Hindlimb muscle (tissue), 1 donor: Measurements from ENCODE around the gene CD300A. TPM values are rescaled to one million over a fixed set of nuclear protein-coding genes. Genes with fewer than 3 reads are reported as not detected.

Experiments used
- DNase-seq: peaks from one replicate; pipeline ENCODE4 v3.0.0-alpha.2; 2013
- polyA plus RNA-seq: library from polyadenylated mRNA; unstranded; fragments of 120-200 nt; gene quantifications from one replicate; pipeline ENCODE4 v1.2.1, GENCODE V29; 2013; ENCODE audit not compliant: insufficient read length

CD300A gene
- polyA plus RNA-seq, 1 donor, result 2.2 TPM

DNA sequence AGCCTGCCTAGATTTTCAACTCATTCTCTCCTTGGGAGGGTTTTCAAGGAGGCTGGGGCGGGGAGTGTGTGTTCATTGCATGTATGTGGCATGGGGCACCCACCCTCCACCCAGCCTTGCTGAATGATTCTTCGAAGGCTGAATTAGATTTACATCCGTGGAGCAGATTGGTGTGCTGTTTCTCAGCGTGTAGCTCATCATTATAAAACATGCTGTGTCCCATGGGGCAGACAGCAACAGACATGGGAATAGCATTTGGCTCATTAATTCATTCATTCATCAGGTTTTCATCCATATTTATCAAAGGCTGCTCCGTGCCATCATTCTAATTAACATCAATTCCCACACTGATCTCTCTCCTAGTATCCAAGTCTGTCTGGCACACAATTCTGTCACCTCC, 10.6 kb upstream of the CD300A start:
- no peak for DNase-seq

DNA sequence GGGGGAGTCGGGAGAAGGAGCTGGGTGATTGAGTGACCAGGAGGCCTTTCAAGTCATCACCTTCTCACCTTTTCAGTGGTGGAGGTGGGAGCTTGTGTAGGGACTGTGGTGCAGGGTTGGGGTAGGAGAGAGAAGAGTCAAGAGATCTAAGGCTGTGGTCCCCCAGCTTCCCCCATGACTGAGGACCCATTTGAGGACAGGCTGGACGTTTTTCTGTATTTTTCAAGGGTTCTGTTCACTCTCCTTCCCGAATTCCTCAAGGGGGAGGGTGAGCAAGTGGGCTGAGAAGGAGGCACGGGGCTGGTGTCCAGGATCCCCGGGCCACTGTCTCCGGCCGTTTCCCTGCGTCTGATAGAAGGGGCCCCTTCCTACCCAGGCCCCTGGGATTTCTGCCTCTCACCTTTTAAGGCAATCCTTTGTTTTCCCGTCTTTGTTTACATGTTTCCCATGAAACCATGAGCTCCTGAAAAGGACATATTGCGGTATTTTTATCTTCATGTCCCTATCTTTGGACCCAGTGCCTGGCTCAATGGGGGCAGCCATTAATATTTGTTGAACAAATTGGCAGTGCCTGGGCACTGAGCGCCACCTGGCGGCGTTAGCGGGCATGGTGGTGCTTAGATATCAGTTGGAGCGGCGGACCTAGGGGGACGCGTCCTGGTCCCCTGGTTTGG, 9.2 kb upstream of the CD300A start:
- peak; percentile 77 for DNase-seq

DNA sequence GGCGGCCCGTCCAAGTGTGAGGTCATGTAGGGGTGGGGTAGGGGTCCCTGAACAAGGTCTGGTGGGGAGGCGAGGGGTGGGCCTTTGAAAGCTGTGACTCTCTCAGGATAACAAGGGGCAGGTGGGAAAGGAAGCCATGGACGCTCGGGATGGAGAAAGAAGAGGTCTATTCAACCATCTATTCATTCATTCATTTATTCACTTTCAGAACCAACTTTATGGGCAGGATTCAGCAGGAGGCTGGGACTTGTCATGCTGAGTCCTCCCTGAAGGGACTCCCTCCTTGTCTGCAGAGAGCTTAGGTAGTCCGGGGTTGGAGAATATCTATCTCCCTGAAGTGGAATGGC, 8.6 kb upstream of the CD300A start:
- DNase-seq, result no peak

DNA sequence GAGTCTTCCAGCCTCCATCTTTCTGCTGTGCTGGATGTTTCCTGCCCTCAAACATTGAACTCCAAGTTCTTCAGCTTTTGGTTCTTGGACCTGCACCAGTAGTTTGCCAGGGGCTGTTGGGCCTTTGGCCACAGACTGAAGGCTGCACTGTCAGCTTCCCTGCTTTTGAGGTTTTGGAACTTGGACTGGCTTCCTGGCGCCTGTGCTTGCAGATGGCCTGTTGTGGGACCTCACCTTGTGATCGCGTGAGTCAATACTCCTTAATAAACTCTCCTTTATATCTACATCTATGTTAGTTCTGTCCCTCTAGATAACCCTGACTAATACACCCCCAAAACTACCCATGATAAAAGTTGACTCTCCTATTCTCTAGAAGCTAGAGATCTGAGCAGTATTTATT, 7.6 kb upstream of the CD300A start:
- DNase-seq, result no peak

DNA sequence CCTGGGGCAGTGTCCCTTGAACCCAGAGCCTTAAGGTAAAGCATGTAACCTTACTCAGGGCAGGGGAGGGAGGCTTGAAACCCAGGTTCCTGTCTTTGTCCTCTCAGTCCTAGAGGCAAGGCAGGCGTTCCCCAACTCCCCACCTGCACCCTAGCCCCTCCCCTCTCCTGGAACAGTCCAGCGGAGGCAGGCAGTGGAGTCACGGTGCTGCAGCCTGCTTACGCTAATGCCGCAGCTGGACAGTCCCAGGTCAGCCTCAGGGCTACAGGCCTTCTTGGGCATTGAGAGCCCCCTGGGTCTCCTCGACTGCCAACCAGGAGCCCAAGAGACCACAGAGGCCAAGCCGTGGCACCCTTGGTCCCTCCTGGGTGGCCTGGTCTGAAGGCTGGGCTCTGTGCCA, 6.8 kb upstream of the CD300A start:
- no peak for DNase-seq

- no peak for DNase-seq
These were observed 6.2 kb upstream of the CD300A start for GRCh38 chr17:74460241-74460640.

DNA sequence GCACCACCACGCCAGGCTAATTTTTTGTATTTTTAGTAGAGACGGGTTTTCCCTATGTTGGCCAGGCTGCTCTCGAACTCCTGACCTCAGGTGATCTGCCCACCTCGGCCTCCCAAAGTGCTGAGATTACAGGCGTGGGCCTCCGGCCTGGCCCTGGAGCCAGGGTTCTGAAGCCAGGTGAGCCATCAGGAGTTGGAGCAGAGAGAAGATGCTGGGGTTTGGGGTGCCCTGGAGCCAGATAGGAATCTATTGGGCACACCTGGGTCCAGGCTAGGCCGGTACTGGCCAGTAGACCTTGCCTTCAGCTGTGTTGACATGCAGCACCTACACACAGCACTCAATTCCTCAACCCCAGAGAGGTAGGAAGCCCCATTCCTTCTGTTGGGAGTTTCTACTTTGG, 5.4 kb upstream of the CD300A start:
- no peak for DNase-seq

DNA sequence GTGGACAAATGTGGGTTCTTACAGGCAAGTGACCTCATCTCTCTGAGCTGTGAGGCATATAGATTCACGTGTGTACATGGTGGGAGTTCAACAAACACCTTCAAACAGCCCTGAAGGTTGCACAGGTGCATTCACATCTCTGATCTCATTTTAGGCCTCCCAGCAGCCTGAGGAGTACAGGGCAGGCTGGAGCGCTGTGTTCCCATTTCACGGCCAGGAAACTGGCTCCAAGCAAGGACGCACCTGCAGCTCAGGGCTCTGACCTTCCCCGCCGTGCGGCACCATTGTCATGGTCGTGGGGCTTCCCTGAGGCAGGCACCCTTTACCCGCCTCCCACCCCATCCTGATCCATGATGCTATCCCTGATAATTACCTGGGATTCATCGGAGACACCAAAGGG, 4.8 kb upstream of the CD300A start:
- DNase-seq, result no peak

GRCh38 chr17:74464730-74465377, 1.6 kb upstream of the CD300A start:
- DNase-seq, result no peak

DNA sequence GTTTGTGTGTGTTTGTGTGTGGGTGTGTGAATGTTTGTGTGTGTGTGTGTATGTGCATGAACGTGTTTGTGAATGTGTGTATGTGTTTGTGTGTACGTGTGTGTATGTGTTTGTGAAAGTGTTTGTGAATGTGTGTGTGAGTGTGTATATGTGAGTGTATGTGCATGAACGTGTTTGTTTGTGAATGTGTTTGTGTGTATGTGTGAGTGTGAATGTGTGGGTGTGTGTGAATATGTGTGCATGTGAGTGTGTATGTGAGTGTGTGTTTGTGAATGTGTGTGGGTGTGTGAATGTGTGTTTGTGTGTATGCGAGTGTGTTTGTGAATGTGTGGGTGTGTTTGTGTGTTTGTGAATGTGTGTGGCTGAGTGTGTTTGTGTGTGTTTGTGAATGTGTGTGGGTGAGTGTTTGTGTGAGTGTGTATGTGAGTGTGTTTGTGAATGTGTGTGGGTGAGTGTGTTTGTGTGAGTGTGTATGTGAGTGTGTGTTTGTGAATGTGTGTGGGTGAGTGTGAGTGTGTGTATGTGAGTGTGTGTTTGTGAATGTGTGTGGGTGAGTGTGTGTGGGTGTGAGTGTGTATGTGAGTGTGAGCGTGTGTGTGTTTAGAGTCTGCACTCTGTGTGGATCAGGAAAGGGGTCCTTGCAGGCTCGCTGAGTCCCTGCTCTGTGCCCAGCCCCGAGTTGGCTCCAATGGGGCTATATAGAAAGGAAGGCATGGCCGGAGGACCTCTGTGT, 890 bp upstream of the CD300A start:
- DNase-seq, result no peak

DNA sequence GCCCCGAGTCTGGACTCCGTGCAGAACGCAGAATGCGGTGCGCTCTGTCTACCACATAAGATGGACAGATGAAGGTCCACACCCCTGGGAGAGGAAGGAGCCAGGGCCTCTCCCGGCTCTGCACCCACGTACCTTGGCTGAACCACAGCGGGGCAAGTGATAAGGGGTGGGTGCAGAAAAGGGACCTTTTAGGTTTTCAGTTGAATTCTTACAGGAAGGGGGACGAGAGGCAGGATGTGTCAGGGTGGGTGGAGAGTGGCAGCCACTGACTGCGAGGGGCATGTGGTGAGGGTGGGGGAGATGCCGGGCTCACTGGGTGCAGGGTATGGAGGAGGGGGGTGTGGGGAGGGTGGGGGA, 372 bp downstream of the CD300A start:
- DNase-seq, result no peak

DNA sequence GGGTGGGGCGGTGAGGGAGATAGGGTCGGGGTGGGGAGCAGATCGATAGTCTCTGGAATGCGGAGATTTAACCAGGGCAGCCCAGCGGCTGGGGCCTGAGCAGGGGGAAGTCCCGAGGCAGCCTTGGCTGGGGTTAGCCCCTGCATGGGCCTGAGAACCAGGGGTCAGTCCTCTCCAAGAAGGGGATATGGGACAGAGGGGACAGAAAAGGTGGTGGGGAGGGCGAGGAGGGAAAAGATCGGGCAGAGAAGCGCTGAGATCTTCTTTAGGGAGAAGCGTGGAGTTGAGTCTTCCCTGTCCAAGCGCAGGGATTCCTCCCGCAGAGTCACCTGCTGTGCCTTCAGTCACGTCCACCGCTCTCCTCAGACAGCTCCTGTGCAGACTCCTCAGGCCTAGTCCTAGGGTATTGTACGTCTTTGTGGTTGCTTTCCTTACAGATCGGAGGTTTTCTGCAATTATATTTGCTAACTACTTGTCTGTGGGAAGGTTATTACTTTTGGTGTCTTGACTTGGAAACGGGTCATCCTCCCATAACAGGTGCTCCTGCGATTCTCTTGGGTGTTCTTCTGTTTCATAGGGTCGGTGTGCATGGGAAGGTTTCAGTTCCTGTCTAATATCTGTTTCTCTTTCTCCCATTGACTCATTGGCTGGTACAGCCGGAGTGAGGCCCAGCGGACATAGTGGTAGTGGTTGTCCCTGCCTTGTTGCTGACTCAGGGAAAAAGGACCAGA, 952 bp downstream of the CD300A start:
- DNase-seq, result no peak

DNA sequence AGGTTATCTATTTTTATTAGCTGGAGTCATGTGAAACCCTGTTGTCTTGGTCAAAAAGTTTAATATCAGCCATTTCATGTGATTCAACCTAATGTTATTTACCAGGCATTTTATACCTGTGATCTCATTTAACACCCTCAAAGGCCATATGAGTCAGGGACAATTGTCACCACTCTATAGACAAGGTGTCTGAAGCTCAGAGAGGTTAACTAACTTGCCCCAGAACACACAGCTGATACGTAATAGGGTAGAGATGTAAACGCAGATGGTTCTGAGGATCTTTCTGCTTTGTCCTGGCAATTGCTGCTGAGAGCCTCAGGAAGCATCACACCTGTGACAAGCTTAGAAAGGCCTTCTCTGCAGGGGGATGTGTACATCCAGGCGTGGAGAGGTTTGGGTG, 4.9 kb downstream of the CD300A start:
- DNase-seq, result no peak

- no peak for DNase-seq
These were observed 6.5 kb downstream of the CD300A start for GRCh38 chr17:74472890-74473289.

GRCh38 chr17:74473294-74473693, 6.9 kb downstream of the CD300A start:
- DNase-seq, result no peak

- DNase-seq, result no peak
These were observed 7.8 kb downstream of the CD300A start for GRCh38 chr17:74474043-74474792.

GRCh38 chr17:74475189-74475588, 8.8 kb downstream of the CD300A start:
- DNase-seq, result no peak

DNA sequence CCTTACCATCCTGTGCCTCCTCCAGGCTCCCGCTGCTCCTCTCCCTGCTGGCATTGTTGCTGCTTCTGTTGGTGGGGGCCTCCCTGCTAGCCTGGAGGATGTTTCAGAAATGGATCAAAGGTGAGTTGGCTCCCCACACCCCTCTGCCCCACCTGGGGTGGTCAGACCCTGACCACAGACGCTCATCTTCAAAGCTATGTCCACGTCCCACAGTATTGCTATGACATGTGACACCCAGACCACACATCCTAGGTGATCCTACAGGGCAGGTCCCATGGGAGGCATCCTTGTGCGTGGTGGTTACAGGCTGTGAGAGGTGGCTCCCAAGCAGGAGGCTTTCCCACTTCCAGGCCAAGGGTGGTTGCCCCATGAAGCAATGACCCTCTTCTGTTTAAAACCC, 11.0 kb downstream of the CD300A start:
- DNase-seq, result no peak

GRCh38 chr17:74478420-74479100, 12.1 kb downstream of the CD300A start:
- DNase-seq, result no peak

DNA sequence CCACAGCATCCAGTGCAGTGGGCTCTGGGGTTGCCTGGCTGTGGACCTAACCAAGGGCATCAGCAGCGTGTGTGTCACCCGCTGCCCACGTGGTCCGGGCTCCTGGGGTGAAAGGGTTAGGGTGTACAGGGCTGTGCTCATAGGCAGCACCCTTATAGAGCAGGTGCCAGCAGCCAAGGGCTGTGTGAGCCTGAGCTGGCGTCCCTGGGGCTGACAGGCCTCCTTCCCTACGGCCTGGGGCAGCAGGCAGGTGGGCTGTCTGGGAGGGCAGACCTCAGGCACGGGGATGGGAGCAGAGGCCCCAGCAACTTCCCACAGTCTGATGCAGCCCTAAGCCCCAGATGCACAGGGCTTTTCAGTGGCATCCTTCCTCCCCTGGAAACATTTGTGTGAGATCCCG, 13.9 kb downstream of the CD300A start:
- no peak for DNase-seq

GRCh38 chr17:74481621-74482020, 15.2 kb downstream of the CD300A start:
- DNase-seq, result no peak

DNA sequence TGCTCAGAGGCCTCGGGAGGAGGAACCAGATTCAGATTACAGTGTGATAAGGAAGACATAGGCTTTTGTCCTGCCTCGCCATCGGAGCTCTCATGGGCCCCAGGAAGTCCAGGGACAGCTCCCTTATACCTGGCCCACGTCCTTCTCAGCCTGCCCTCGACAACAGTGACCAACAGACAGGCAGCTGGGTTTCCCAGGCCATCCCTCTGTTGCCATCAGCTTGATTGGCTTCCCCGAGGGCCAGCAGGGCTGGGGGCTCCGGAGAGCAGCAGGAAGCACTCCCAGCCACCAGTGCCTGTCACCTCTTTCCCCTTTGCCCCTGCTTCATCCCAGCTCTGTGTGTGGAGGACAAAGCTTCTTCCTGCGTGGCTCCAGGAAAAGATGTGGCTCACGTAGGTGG, 17.6 kb downstream of the CD300A start:
- no peak for DNase-seq
